Esophagus squamous epithelium (tissue), 4 donors: ENCODE data around the gene SYPL1.

Experiments
- POLR2A ChIP-seq, 4 donors: fragments of 450-650 bp; IDR thresholded peaks; one replicate each; pipeline ENCODE4 v1.6.1; 2017; ENCODE audit warnings: antibody characterized with exemption in 4 of 4, mild to moderate bottlenecking in 4 of 4, moderate library complexity in 3 of 4
- TF ChIP-seq, protein P1 (sequence below), 6 experiments: fragments of 450-650 bp in 4 of 6; fragments of 200-600 bp in 2 of 6; sonication (generic) in 2 of 6; IDR thresholded peaks; one replicate each; pipeline ENCODE4 v1.5.1; 2016 to 2019; ENCODE audit warnings: antibody characterized with exemption in 6 of 6, mild to moderate bottlenecking in 4 of 6, moderate library complexity in 4 of 6

GRCh38 chr7:106073701-106074100, 38.4 kb downstream of the SYPL1 start:
- TF ChIP-seq, protein P1, sequence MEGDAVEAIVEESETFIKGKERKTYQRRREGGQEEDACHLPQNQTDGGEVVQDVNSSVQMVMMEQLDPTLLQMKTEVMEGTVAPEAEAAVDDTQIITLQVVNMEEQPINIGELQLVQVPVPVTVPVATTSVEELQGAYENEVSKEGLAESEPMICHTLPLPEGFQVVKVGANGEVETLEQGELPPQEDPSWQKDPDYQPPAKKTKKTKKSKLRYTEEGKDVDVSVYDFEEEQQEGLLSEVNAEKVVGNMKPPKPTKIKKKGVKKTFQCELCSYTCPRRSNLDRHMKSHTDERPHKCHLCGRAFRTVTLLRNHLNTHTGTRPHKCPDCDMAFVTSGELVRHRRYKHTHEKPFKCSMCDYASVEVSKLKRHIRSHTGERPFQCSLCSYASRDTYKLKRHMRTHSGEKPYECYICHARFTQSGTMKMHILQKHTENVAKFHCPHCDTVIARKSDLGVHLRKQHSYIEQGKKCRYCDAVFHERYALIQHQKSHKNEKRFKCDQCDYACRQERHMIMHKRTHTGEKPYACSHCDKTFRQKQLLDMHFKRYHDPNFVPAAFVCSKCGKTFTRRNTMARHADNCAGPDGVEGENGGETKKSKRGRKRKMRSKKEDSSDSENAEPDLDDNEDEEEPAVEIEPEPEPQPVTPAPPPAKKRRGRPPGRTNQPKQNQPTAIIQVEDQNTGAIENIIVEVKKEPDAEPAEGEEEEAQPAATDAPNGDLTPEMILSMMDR (IDR thresholded peaks at IDR 0.05), result no peak
- TF ChIP-seq POLR2A (IDR thresholded peaks at IDR 0.05), result no peak
